Measurements from ENCODE around the gene GLUL. TPM values are rescaled to one million over a fixed set of nuclear protein-coding genes. Genes with fewer than 3 reads are reported as not detected.

The GLUL gene
- total and polyA plus RNA-seq, 2 of the 4 experiments (the other 2 are of a cell fraction): 131 to 385 TPM

DNA sequence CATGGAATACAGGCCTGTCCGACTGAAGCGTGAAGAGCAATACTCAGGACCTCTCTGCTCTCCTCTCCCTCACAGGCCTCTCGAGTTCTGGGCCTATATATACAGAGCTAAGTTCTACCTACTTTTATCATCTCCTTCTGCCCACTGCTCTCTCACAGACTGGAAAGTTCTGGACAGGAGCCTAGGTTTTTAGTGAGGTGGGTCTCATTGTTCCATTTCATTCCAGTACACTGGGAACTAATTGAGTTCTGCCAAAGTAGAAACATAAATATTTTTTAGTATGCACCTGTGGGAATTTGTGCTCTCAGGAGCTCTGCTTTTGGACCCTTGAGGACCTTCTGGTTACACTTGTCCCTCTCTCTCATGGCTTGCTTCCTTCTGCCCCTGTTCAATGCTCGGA lies 9.0 kb upstream of the GLUL start, which contains the start of gene TEDDM1:
Gene TEDDM1, minus strand, starts transcription at position 101 of the 400 bp plus-strand sequence. CDS start 182 bp downstream, outside the sequence.
- intact Hi-C loops (cut with micrococcal nuclease): no loop called here

More for the DNA sequence above, 9.0 kb upstream of the GLUL start, which contains the start of gene TEDDM1:
- Histone ChIP-seq H3K36me3 (ENCODE audit: control insufficient read depth, insufficient read depth, low read length) (no peaks in the 10 kb centered on the region), H3K27me3 (ENCODE audit: control insufficient read depth, insufficient read depth, low read length) (no peaks in the 10 kb centered on the region), H2BK5ac (ENCODE audit: low read depth, low read length, poor library complexity, severe bottlenecking) (no peak within 1 kb of the TSS), H3K79me1 (ENCODE audit: low read depth in 1 of 2, low read length in 2 of 2) (no peaks in the 10 kb centered on the region), H2BK20ac (ENCODE audit: low read depth, low read length) (no peak within 1 kb of the TSS), H2BK120ac (ENCODE audit: low read depth, low read length) (no peak within 1 kb of the TSS), H4K8ac (ENCODE audit: low read depth in 2 of 2, low read length in 2 of 2) (no peak within 1 kb of the TSS), H3K9me3 (ENCODE audit: control insufficient read depth, insufficient read depth, low read length) (no peaks in the 10 kb centered on the region), H3K4me1 (ENCODE audit: control insufficient read depth, insufficient read depth, low read length) (no peaks in the 10 kb centered on the region; the same call in none of the 2 replicates), H3K56ac (ENCODE audit: extremely low read depth, insufficient read depth, low read length) (no peak within 1 kb of the TSS), H4K20me1 (ENCODE audit: insufficient read depth, low read length) (no peaks in the 10 kb centered on the region), H3K18ac (ENCODE audit: low read depth, low read length) (no peak within 1 kb of the TSS), H4K91ac (ENCODE audit: insufficient read depth, low read depth, low read length) (no peak within 1 kb of the TSS), H3K4me3 (ENCODE audit: insufficient read depth, low read depth, low read length) (no peak within 1 kb of the TSS), H4K5ac (ENCODE audit: low read depth, low read length) (no peak within 1 kb of the TSS), H3K23ac (ENCODE audit: low read depth, low read length) (no peak within 1 kb of the TSS), H3K4ac (ENCODE audit: low read depth, low read length) (no peak within 1 kb of the TSS), H3K27ac (ENCODE audit: insufficient read depth, low read length) (no peak within 1 kb of the TSS), H3K9me1 (ENCODE audit: insufficient read depth, low read length) (no peaks in the 10 kb centered on the region), H2AFZ (replicated peaks; ENCODE audit: low read length, poor library complexity) (no peak within 1 kb of the TSS), H3K14ac (replicated peaks; ENCODE audit: low read depth, low read length) (no peak within 1 kb of the TSS), H2AK9ac (replicated peaks; ENCODE audit: low read depth, low read length, poor library complexity) (no peak within 1 kb of the TSS), H3K4me2 (ENCODE audit: low read depth, low read length) (no peak within 1 kb of the TSS), H2BK15ac (ENCODE audit: low read depth, low read length) (no peak within 1 kb of the TSS), H3K9ac (ENCODE audit: low read depth, low read length) (no peak within 1 kb of the TSS), H2AK5ac (ENCODE audit: low read depth, low read length) (no peak within 1 kb of the TSS)
- TF ChIP-seq CHD1 (IDR thresholded peaks at IDR 0.05; ENCODE audit: low read depth, low read length) (no peak), MAFK (IDR thresholded peaks at IDR 0.05; ENCODE audit: low read depth, low read length) (no peak), MXI1 (IDR thresholded peaks at IDR 0.05; ENCODE audit: borderline replicate concordance, low read depth, low read length) (no peak), MAZ (IDR thresholded peaks at IDR 0.05; ENCODE audit: borderline replicate concordance, low read depth, low read length) (no peak), RCOR1 (IDR thresholded peaks at IDR 0.05; ENCODE audit: insufficient replicate concordance, low read length) (no peak), RAD21 (IDR thresholded peaks at IDR 0.05; ENCODE audit: low read length) (no peak), SMC3 (IDR thresholded peaks at IDR 0.05; ENCODE audit: low read depth, low read length) (no peak), POLR2A (IDR thresholded peaks at IDR 0.05; ENCODE audit: low read depth, low read length) (no peak), CEBPB (IDR thresholded peaks at IDR 0.05; ENCODE audit: low read depth, low read length) (no peak), NFE2L2 (IDR thresholded peaks at IDR 0.05; ENCODE audit: low read depth, low read length) (no peak), FOS (IDR thresholded peaks at IDR 0.05; ENCODE audit: low read depth, low read length) (no peak), BHLHE40 (IDR thresholded peaks at IDR 0.05; ENCODE audit: low read depth, low read length) (no peak)
- TF ChIP-seq, protein P1, sequence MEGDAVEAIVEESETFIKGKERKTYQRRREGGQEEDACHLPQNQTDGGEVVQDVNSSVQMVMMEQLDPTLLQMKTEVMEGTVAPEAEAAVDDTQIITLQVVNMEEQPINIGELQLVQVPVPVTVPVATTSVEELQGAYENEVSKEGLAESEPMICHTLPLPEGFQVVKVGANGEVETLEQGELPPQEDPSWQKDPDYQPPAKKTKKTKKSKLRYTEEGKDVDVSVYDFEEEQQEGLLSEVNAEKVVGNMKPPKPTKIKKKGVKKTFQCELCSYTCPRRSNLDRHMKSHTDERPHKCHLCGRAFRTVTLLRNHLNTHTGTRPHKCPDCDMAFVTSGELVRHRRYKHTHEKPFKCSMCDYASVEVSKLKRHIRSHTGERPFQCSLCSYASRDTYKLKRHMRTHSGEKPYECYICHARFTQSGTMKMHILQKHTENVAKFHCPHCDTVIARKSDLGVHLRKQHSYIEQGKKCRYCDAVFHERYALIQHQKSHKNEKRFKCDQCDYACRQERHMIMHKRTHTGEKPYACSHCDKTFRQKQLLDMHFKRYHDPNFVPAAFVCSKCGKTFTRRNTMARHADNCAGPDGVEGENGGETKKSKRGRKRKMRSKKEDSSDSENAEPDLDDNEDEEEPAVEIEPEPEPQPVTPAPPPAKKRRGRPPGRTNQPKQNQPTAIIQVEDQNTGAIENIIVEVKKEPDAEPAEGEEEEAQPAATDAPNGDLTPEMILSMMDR (conservative IDR thresholded peaks at IDR 0.05; ENCODE audit: low read depth, low read length): no peak
- TF ChIP-seq, protein P2, sequence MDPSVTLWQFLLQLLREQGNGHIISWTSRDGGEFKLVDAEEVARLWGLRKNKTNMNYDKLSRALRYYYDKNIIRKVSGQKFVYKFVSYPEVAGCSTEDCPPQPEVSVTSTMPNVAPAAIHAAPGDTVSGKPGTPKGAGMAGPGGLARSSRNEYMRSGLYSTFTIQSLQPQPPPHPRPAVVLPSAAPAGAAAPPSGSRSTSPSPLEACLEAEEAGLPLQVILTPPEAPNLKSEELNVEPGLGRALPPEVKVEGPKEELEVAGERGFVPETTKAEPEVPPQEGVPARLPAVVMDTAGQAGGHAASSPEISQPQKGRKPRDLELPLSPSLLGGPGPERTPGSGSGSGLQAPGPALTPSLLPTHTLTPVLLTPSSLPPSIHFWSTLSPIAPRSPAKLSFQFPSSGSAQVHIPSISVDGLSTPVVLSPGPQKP (IDR thresholded peaks at IDR 0.05; ENCODE audit: borderline replicate concordance, low read depth, low read length): no peak
- TF ChIP-seq, protein P3, sequence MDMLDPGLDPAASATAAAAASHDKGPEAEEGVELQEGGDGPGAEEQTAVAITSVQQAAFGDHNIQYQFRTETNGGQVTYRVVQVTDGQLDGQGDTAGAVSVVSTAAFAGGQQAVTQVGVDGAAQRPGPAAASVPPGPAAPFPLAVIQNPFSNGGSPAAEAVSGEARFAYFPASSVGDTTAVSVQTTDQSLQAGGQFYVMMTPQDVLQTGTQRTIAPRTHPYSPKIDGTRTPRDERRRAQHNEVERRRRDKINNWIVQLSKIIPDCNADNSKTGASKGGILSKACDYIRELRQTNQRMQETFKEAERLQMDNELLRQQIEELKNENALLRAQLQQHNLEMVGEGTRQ (IDR thresholded peaks at IDR 0.05; ENCODE audit: low read depth, low read length): no peak
- ATAC-seq (ENCODE audit: low read depth) (no peak), DNase-seq (no peak)
- ChIA-PET CTCF (interaction anchor here (1.1 to 1.8 kb wide), 2 partner anchors 257 to 316 kb away, joined by 3 to 8 read pairs; no protein-coding TSS in a partner anchor), POLR2A (ENCODE audit: unreplicated experiment) (no interaction called here)
- no TSS peak for BruUV-seq (replicated peaks)
- dilution Hi-C loops (cut with HindIII; ENCODE audit: low sequenced_read_pairs, unreplicated experiment) (no loop called here), in situ Hi-C loops (cut with MboI; ENCODE audit: low sequenced_read_pairs) (no loop called here)
- no CpG with 5 or more reads among the region's 4 CpGs for WGBS, 2 experiments (ENCODE audit: extremely low coverage in 2 of 2, insufficient read length in 1 of 2)
